NCI-H128 (cell line): ENCODE measurements around the gene DOC2A.

ENCODE experiments used
- DNase-seq: peaks from one replicate; lab custom pipeline; 2025; ENCODE audit not compliant: unreplicated experiment; lab: John Stamatoyannopoulos, UW

The DOC2A gene

DNA sequence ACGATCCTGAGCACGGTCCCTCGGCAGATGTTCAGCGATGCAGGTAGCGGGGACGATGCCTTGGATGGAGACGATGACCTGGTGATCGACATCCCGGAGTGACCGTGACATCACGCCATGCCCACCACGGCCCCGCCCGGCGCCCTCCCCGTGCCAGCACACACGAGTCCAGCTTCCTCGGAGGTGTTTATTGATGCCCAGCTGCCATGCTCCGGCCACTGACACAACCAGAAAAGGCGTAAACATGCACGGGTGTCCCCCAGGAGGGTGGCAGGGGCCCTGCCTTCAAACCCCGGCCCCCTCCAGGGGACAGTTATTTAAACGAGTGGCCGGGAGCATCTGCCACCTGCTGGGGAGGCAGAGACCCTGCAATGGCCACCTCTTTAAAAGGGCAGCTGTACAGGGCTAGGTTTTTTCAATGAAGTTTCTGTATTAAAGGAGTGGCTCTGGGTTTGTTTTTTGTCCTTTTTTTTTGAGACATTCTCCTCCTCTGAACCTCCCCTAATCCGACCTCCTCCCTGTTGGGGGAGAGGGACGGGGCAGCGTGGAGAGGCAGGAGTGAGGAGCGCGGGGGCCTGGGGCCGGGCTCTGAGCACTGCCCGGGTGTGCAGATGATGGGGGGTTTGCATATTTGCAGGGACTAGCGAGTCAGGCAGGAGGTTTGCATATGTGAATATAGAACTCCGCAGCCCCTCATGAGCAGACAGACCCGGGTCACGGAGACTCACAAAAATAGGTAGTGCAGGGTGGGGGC is 5.3 kb downstream of the DOC2A start:
- no peak for DNase-seq

DNA sequence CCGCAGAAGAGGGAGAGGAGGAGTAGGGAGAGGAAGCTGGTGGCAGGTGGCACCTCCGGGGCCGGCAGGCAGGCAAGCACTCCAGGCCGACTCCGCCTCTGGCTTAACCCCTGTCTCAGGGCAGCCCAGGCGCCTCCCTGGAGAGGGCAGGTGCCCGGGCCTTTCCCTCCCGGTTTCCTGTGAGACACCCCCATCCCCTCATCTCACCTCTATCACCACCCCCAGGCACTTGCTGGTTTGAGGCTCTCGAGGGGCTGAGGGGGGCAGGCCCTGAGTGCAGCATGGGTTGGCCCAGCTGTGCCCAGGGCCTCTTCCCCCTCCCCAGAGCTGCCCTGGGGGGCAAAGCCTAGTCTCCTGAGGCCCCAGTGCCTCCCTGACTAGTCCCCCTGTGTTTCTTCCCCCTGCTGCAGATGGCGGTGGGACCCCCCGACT is 6.0 kb downstream of the DOC2A start:
- DNase-seq = peak; percentile 42

DNA sequence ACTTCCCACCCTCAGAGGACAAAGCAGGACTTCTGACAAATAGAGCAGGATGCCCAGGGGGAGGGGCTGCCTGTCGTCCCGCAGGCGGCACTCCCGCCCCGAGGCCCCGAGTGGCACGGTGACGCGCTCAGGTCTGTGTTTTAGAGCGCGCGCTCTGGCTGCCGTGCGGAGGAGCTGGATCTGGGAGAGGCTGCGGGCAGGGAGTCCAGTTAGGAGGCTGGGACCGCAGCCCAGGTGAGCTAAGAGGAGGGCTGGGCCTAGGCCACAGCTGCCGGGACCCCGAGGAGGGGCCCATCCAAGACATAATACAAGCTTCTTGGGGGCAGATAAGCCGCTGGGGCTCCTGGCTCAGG is 6.4 kb downstream of the DOC2A start:
- DNase-seq = peak; percentile 42

DNA sequence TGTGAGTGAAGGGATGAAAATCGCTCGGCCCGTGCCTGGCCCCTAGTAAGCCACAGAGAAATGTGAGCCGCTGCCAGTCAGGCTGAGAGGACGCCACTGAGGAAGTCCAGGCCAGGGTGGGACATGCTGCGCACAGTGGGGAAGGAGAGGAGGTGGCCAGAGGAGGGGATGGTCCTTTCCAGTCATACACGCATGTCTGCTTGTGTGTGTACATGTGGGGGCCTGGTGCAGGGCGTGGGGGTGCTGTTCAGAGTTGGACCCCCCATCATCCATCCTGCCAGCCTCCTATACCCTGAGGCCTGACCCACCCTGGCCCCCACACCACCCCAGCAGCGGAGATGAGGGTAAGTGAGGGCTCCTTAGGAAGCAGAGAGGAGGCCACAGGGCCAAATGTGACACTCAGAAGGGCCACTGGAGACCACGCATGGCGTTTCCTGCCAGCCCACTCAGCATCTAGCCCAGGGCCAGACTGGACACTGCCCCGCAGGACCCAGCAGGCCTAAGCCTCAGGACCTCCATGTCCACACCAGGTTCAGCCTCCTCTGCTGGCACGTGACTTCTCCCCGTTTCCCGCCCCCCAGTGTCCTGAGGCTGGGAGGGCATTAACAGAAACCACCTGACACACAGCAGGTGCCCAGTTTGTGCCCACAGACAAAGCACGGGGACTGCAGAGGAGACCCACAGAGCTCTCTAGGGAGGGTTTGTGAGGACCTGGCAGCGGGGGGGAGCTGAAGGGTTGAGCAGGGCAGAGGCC is 7.0 kb downstream of the DOC2A start:
- no peak for DNase-seq

DNA sequence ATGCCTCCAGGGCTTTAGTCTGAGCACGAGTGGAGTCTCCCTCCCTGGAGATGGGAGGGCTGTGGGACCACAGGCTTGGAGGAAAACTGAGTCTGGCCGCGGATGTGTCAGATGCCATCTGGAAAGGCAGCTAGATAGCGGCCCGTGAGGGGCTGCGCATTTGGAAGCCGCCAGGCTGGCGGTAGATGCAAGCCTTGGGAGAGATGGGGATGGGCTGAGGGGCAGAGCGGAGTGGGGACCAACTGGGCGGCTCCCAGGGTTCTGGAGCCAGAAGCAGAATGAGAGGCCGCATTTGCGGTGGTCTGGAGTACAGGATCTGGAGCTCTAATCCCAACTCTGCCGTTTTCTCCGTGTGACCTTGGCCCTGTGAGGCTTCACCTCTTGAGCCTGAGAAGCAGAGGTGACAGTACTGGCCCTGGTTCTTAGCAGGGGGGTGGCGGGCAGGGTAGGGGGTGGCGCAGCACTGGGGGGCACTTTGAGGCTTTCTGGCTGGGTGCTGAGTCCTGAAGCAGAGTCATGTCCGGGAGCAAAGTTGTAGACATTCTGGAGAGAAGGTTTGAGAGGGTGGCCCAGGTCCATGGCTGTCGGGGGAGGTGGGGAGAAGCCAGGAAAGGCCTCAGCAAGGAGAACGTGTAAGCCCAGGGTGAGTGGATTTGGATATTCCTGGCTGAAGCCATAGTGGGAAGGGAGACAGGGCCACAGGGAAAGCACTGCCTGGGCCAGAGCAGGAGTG is 8.0 kb downstream of the DOC2A start:
- no peak for DNase-seq

DNA sequence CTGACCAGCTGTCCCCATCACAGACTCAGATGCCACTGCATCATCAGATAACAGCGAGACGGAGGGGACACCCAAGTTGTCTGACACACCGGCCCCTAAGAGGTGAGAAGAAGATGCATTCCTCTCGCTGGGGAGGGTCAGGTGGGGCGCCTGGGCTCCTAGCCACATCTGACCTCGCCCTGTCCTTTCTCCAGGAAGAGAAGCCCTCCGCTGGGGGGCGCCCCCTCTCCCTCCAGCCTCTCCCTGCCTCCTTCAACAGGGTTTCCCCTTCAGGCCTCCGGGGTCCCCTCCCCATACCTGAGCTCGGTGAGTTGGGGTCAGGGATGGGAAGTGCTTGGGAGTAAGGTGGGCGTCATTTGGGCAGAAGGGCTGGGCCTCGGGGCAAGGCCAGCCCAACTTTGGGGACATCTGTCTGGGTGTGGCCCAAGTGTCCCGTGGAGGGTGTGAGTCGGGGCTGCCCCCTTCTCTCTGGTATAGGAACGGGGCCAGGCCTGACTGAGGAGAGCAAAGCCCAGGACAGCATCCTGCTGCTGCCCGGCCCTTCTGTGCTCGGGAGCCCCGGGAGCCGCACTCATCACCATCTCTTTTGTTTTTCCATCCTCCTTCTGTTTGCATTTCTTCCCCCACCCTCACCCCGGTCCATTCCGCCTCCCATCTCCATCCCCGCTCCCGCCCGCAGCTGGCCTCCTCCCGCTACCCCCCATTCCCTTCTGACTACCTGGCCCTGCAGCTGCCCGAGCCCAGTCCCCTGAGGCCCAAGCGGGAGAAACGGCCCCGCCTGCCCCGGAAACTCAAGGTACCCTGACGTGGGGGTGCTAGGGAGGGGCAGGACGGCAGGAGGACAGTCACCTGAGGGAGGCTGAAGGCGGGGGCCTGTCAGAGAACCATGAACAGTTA is 9.8 kb downstream of the DOC2A start:
- DNase-seq = no peak

DNA sequence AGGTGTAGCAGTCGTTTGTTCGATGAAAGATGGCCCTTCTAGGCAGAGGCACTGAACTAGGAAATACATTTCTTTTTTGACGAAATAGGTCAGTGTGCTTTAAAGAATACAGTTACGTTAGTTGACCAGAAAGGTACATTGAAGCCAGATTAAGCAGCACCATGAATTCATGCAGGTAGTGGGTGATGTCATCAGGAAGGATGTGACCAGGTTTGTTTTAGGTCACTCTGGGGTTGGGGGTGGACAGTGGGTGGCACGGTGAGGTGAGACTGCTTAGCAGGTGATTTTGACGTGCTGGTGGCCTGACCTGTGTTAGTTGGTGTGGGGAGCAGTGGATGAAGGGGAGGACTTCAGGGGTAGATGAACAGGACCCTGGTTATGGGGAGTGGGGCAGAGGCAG is 11.2 kb downstream of the DOC2A start:
- no peak for DNase-seq

DNA sequence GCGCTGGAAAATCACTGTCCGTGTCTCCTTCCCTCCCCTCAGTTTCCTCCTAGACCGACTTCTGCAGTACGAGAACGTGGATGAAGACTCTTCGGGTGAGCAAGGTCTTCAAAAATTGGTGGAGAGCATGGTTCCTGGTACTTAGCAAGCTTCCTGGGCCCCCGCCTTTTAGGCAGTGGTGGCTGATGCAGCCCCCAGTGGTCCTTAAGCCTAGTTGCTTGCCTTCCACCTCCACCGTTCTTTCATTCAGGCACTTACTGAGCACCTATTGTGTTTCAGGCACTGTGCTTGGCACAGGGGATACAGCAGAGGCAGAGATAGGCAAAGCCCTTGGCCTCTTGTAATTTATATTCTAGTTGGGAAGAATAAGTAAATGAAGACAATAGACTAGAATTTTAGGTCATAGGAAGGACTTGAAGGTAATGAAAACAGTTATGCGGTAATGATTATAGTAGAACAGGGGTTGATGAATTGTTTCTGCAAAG is 14.0 kb downstream of the DOC2A start:
- no peak for DNase-seq

DNA sequence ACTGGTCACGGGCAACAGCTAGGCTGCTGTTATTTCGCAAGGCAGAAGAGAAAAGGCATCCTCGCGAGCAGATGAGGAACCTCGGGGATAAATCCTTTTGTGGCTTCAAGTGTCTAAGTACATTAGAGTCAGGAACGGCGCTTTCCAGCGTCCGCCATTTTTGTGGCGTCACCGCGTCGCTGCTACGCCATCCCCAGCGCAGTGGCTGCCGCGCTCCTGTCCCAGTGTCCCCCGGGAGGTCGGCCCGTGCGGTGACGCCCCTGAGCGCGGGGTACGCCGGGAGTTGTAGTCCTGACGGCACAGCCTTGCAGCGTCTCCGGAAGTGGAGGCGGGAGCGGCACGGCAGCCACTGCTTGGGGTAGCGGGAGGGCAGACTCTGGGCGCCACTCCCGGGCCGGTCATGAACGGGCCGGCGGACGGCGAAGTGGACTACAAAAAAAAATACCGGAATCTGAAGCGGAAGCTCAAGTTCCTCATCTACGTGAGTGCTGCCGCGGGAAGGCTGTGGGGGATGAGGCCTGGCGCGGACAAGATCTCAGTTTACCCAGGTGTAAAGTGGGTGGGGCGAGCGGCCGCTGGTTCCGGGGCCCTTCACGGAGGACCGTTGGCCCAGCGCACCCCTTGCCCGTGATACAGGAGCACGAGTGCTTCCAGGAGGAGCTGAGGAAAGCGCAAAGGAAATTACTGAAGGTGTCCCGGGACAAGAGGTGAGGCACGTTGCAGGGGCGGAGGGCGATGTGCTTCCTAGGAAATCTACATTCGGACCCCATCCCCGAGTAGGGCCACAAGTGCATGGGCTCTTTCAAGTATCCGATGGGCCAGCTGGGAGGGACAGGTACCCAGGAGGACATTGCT is 14.7 kb downstream of the DOC2A start, which contains the start of gene INO80E:
TSS of gene INO80E (plus strand) at position 331 of the 855 bp plus-strand sequence. CDS start at position 401, 70 bp downstream.
- DNase-seq = peak; percentile 90

DNA sequence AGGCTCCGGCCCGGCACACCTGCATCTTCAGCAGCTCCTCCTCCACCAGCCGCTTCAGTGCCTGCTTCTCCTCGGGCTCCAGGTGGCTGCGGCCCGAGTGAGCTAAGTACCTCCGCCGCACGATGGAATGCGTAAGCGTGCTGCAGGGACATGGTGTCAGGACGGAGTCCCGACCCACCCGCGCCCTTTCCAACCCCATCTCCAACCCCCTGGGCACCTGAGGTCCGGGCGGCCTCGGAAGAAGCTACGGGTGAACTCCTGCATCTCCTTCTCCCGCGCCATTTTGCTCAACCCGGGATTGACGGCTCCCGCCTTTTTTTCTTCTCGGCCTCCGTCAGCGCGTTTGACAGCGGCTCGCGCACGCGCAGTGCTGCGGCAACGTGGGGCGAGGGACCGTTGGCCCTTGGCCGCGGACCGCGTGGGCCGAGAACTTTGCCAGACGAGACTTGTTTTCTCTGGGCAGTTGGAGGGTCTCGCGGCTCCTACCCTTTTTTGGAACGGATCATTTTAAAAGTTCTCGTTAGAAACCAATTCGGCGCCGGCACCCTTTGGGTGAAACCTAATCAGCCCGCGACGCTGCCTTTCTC is 15.4 kb downstream of the DOC2A start, which contains the start of gene HIRIP3:
TSS of gene HIRIP3 (minus strand) at position 294 of the 587 bp plus-strand sequence. CDS start at position 282, 12 bp downstream.
- peak; percentile 73 for DNase-seq

DNA sequence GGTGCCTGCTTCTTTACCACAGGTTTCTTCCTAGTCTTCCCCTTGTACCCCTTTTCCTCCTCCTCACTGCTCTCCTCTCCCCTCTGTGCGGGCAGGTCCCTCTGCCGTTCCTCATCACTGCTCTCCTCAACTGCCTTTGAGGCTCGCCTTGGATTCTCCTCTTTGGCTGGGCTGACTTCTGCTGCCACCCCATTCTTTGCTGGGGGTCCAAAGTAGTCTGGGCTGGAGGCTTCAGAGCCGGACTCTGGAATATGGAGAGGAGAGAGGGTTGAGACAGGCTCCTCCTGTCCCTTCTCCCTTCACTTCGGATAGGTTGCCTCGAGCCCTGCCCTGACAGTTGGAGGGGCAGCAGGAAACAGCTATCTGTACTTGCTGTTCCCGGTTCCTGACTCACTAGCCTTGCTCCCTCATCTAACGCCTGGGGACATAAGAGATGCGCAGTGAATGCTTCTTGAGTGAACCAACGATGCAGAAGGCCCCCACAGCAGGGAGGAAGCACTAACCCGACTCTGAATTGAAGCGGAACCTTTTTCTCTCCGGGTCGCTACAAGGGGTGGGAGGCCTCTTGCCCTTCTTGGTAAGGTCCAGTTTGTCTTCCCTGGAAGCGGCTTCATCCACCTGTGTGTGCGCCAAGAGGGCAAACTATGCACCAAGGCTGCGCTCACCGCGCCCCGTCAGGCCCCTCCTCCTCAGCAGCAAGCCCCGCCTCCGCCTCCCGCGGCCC is 16.1 kb downstream of the DOC2A start:
- no peak for DNase-seq

DNA sequence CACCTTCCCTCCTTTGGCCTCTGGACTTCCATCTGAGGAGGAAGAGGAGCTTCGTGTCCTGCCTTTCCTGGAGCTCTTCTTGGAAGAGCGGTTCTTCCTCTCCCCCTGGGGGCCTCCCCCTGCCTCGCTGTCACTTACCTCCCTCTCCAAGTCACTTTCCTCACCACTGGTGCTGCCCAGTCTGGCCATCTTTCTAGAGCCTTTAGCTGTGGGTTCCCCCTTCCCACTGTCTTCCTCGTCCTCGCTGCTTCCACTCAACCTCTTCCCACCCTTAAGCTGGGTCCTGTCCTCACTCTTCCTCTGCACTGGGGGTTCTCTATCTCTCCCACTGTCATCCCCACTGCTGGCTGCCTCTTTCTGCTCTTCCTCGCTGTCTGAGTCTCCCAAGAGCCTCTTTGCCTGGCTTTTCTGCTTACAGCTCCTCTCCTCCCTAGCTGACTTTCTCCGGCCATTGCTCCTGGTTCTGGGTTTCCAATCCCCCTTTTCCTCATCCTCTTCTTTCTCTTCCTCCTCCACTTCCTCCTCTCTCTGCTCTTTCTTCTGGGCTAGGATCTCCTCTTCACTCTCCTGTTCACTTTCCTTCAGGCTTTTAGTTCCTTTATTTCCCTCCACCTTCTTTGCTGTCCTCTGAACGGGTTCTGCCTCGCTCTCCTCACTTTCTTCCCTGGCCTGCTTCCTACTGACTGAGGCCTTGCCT is 16.8 kb downstream of the DOC2A start:
- DNase-seq = no peak

DNA sequence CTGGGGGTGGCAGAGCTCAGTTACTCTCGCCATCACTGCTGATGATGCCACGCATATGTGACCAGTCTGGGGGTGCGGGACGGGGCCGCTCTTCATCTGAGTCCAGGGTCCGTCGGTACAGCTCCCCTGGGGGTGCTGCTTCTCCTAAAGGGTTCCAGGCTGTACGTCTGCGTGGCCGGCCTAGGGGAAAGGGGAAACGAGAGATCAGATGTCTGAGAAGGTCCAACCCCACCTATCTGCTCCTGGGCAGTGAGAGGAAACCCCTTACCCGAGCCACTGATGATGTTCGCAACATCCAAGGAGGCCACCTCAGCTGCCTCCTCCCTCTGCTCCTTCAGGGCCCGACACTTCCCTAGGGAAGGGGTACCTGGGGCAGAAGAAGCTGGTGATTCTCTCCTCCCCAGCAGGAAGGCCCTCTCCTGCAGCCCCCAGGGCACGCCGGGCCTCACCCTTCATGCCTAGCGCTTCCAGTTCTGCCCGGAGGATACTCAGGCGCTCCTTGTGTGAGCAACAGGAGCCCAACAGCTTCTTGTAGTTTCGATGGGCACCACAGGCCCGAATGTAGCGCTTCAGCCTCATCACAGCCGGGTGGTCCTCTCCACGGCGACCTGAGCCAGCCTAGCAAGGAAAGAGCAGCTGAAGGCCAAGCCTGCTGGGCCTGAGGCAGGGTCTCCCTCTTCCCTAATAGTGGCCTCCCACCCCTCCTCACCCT is 17.5 kb downstream of the DOC2A start:
- no peak for DNase-seq

DNA sequence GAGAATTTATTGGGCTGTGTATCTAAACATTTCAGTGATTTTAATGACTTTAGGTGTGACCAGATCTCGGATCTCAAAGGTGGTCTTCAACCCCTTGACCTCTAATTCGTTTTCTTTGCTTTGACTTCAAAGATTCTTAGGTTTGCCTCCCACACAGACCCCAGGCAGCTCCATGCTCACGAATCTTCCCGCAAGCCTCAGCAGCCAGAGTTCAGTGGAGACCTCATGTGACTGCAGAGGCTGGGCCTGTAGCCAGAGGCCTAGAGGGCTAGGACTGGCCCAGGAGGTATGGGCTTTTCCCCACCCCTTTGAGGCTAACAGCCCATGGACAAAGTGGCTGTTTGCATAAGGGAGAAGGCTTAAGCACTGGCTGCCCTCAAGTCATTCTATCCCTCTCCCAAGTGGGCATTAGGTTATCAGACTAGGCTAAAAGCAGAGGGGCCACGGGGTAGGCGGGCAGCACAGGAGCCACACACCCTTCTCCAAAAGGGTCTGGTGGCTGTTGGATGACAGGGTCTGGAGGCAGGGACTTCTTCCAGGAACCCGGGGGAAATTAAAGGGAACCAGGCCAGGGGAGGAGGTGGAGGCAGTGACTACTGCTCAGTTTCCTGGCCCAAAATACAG is 18.4 kb downstream of the DOC2A start:
- DNase-seq = no peak

DNA sequence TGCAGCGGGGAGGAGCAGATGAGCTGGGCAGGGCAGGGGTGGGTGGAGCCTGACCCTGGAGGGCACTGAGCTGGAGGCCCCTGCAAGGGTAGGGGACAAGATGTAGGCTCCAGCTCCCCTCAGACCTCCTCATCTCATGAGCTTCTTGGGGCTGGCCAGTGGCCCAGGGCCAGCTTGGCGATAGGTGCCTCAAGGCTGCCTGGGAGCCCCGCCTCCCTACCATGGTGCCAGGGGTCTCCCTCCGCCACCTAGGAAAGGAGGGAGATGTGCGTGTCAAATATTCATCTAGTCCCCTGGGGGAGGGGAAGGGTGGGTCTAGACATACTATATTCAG is 19.3 kb downstream of the DOC2A start:
- no peak for DNase-seq

DNA sequence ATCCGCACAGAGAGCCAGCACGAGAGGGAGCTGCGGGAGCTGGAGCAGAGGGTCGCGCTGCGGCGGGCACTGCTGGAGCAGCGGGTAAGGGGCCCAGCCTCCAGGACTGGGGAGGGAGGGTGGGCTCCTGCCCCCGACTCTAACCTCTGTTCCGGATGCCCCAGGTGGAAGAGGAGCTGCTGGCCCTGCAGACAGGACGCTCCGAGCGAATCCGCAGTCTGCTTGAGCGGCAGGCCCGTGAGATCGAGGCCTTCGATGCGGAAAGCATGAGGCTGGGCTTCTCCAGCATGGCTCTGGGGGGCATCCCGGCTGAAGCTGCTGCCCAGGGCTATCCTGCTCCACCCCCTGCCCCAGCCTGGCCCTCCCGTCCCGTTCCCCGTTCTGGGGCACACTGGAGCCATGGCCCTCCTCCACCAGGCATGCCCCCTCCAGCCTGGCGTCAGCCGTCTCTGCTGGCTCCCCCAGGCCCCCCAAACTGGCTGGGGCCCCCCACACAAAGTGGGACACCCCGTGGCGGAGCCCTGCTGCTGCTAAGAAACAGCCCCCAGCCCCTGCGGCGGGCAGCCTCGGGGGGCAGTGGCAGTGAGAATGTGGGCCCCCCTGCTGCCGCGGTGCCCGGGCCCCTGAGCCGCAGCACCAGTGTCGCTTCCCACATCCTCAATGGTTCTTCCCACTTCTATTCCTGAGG is 19.8 kb downstream of the DOC2A start:
- DNase-seq = no peak
